Skin epidermis (tissue), 12 donors: Measurements from ENCODE around the gene DHX8.
A peak's percentile ranks its signal among the peaks of the same experiment; 100 is the strongest.

Experiments used
- H3K27ac ChIP-seq, 21 experiments: fragments of 200-600 bp; sonication (generic) in 11 of 21; one replicate each; pipeline ENCODE4 v1.5.0; 2020; ENCODE audit warnings: mild to moderate bottlenecking in 3 of 21, inconsistent platforms in 2 of 21, moderate library complexity in 2 of 21
- H3K4me3 ChIP-seq, 7 experiments: fragments of 200-600 bp; sonication (generic) in 2 of 7; one replicate each; pipeline ENCODE4 v1.5.0; 2020; ENCODE audit warnings: inconsistent platforms in 2 of 7, mild to moderate bottlenecking in 2 of 7, moderate library complexity in 1 of 7

Gene DHX8

DNA sequence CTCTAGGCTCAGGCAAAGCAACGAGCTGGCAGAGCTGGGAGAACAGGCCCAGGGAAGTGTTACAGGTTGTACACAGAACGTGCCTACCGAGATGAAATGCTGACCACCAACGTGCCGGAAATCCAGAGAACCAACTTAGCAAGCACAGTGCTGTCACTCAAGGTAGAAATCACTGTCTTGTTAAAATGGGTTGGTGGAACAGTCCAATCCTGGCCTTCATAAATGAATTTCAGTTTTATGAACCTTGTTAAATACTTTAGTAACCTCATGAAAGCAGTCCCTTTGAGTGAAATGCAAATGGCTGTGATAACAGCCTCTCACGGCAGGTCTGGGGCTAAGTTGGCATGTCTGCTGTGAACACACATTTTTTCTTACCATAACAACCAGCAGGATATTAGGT lies 33.4 kb downstream of the DHX8 start:
- Histone ChIP-seq H3K4me3 (no peak overlapping the region), H3K27ac (peak overlapping the region in 1 of 21 experiments; percentile 57)

DNA sequence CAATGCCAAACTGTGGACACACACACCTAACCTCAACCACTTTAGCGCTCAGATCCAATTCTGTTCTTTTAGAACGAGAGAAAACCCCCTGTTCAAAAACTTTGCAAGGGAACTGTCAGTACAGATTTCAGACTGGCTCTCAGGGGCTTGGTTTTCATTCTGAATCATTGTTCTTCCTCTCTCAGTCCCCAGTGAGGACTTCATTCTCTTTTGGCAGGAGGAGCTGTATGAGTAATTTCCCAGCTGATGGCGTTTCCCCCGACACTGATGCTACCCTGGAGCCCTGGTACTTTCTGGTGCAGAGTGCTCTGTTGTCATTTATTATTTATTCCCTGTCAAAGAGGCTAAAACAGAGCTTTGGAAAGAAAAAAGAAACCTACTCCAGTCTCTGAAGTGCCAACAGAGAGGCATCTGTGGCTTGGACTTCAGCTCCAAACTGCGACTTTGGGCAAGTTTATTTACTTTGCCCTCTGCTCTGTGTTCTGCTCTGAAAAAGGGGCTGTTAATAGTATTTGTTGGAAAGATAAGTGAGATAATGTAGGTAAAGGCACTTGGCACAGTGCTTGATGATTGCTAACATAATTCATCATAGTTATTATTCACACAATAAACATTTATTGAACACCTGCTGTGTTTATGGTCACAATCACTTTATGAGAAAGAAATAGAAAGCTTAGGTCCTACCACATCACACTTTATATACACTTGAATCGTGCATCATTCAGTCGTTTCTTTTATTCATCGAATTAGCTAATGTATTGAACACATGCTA lies 34.0 kb downstream of the DHX8 start:
- H3K27ac ChIP-seq: no peak overlapping the region
- no peak overlapping the region for H3K4me3 ChIP-seq

DNA sequence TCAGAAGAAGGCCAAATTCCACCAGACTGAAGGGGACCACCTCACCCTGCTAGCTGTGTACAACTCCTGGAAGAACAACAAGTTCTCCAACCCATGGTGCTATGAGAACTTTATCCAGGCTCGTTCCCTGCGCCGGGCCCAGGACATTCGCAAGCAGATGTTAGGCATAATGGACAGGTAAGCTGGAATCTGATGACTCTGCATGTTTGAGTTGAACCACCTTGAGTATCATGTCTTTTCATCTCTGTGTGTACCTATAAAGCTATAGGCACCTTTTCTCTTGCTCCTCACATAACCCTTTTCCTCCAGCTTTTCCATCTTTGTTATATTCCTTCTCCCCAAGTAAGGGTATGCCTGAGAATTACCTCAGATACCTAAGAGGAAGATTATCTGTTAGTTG lies 37.6 kb downstream of the DHX8 start:
- H3K4me3 ChIP-seq: no peak overlapping the region
- H3K27ac ChIP-seq: no peak overlapping the region

DNA sequence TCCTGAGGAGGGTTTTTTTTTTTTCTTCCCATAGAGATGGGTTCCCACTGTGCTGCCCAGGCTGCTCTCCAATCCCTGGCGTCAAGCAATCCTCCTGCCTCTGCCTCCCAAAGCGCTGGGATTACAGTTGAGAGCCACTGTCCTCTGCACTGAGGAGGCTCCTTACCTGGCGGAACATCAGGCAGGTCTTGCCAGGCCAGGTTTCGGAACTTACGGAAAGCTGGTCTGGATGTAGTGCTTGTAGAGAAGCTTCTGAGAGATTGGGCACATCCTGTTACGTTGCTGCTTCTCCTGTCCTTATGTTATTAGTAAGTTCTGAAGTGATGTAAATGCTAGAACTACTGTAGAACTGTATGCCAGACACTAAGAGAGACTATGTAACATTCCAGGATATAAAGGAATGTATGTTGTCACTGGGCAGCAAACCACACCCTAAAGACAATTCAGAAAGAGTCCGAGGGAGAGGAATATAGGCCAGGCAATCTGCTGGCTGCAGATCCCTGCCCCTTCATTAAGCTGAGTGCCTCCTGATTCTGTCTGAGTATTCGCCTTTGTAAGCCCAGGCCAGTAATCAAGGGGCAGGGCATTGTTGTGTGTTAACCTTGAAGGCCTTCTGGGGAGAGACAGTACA lies 41.3 kb downstream of the DHX8 start:
- Histone ChIP-seq H3K4me3 (no peak overlapping the region), H3K27ac (no peak overlapping the region)

DNA sequence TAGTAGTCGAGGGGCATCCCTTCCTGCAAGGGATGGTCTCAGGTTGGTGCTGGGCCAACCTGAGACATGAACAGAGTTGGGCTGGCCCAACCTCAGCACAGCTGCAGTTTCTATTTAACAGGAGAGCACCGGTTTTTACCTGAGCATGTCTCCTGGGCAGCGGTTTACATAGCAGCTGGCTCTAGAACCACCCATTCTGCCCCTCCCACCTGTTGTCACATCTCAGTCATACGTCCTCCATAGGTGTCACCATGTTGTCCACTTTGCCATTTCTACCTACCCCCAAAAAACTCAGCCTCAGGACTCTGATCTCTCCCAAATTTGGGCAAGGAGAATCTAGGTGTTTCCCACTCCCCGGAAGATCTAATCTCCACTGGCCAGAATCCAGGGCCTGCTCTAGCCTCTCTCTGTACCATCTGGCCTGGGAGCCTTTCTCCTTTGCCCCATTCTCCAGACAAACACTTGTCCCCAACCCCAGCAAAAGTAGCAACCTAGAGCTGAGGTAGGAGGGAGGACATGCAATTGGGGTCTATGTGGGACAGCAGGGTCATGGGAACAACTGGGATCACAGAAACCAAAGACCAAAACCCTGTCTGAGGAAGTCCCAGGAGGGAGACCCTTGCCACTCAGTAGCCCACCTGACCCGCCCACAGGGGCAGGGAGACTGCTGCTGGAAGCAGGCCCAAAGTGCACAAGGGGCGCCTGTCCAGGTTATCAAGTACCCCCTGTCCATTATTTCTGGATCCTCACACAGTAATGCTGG lies 43.3 kb downstream of the DHX8 start:
- peak overlapping the region in 1 of 21 experiments; percentile 11 for H3K27ac ChIP-seq
- H3K4me3 ChIP-seq: no peak overlapping the region

DNA sequence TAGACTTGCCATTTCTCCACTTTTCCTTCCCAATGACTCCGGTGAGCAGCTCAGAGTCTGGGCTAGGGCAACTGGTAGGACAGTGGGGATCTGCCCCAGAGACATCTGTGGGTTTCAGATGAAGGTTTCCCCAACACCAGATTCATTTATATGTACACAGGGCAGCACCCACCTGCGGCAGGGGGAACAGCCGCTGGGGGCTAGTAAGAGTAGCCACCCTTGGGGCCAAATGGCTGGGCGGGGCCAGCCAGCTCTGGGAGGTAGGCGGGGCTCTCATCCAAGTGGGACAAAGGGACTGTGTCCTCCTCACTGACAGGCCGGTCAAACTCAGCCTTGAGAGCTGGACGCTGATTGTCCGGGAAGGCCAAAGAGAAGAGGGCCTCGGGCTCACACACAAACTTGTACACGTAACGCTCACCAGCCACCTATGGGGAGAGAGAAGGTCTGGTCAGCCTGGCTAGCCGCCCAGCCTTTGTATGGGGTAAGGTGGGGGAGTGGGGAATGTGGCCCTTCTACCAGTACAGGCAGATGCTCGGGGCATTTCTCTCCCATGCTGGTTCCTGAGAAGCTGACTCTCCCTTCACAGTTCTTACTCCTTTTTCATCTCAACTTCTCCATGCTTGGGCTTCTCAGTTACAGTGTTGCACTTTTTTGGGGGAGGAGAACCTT lies 44.7 kb downstream of the DHX8 start:
- peak overlapping the region in 1 of 21 experiments; percentile 6 for H3K27ac ChIP-seq
- no peak overlapping the region for H3K4me3 ChIP-seq

DNA sequence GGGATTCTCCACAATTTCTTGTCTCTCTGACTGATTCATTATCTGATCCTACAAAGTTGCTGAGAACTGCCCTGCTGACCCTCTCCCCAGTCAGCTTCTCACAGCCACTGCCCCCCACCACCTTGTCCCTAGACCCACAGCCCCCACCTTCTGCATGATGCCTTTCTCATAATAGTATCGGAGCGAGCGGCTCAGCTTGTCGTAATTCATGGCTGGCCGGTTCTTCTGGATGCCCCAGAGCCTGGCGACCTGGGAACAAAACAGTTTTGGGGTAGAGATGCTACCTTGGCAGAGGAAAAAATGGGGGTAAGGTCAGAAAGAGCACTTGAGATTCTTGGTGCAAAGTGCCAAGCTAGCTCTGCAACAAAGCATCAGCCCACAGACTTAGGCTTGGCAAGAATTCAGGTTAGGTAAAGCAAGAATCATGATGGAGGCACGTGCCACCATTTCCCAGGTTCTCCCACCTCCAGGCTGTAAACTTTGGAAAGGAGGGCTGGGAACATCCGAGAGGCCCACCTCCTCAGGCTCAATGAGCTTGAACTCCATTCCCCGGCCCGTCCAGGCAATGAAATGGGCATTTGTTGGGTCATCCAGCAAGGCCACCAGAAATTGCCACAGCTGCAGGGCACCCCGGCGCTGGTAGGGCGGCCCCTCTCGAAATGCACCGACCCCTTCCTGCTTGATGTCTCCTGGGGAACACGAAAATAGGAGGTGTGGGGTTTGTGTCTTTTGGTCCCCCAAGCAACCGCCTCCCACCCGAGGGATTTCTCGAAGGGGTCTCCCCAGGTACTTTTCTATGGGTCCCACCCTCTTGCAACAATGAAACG lies 45.4 kb downstream of the DHX8 start:
- H3K4me3 ChIP-seq: no peak overlapping the region
- H3K27ac ChIP-seq: no peak overlapping the region

DNA sequence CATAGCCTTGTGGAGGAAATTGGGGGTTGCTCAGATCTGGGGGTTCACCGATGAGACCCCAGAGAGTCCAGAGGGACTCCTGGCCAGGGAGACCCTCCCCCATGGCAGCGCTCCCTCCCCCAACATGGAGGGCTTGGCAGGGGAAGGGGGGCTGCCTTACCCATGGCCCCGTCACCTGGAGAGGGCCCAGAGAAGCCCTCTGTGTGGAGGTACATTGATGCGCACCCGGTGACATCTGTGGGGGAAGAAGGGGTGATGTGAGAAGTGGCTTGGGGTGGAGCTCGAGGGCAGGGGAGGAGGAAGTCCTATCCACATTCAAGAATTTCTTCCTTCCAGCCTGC lies 46.1 kb downstream of the DHX8 start:
- Histone ChIP-seq H3K27ac (peak overlapping the region in 6 of 21 experiments; percentile 0 to 47 (median 35)), H3K4me3 (no peak overlapping the region)

DNA sequence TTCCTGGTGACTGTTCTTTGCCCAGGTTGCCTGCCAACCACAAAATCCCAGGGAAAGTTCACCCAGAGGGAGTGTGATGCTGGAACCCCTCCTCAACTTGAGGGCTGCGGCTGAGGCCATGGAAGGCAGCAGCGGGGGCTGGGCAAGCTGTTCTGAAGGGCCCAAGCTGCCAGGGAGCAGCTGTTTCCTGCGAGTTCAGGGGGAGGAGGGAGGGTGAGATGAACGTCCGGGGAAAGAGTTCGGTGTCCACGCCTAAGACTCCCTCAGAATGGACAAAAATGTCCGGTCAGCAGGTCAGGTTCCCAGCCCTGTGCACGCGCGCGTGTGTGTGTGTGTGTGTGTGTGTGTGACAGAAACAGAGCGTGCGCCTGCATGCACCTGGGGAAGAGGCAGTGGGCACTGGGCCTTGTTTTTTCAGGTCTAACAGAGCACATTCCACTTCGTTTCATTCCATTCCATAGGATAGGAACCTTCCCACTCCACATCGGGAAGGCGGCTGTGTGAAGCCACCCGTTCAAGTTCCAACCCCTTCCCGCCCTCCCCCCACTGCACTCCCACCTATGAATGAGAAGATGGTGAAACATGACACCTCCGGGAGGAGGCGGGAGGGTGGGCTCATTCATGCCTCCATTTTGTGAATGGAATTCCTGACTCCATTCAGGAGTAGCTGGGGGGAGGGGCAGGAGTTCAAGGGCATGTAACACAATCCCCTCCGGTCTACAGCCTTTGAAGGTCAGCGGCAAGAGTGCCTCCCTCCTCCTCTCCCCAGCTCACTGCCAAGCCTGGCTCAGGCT lies 46.7 kb downstream of the DHX8 start:
- peak overlapping the region in 10 of 21 experiments; percentile 0 to 58 (median 22) for H3K27ac ChIP-seq
- H3K4me3 ChIP-seq: no peak overlapping the region

DNA sequence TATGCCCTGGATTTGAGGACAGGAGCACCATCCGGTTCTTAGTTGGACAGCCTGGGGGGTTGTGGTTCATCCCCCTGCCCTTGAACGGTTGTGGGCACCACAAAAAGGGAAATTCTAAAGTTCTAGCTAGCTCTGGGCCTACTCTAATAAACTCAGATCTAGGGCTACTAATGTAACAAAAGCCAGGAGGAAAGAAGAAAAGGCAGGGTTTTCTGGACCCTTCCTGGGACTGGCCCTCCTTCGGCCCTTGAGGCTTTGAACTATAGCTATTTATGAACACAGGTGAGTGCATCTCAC lies 47.3 kb downstream of the DHX8 start:
- Histone ChIP-seq H3K4me3 (no peak overlapping the region), H3K27ac (peak overlapping the region in 5 of 21 experiments; percentile 12 to 58 (median 13))

DNA sequence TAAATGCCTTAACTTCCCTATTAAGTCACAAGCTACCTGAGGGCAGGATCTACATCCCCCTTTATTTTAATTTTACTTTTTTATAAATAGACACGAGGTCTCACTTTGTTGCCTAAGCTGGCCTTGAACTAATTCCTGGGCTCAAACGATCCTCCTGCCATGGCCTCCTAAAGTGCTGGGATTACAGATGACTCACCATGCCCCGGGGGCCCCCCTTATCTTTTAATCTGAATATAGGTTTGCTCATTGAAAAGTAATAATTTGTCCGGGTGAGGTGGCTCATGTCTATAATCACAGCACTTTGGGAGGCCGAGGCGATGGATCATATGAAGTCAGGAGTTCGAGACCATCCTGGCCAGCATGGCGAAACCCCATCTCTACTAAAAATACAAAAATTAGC lies 48.2 kb downstream of the DHX8 start:
- Histone ChIP-seq H3K4me3 (no peak overlapping the region), H3K27ac (no peak overlapping the region)

DNA sequence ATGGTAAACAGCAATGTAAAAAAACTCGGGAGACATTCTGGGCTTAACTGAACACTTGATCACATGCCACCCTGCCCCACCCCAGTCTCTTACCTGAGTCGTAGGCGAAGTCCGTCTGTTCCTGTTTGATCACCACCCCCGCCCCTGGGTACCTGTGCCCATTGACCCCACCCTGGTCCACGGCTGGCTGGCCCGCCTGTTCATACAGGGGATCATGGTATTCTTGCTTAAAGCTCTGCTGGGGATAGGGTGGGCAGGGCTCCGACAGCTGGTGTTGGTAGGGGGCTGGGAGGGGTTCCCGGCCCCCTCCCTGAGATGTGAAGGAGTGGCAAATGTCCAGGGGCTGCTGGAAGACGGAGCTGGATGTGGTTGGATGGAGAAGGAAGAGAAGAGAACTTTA lies 48.8 kb downstream of the DHX8 start:
- no peak overlapping the region for H3K27ac ChIP-seq
- H3K4me3 ChIP-seq: no peak overlapping the region

DNA sequence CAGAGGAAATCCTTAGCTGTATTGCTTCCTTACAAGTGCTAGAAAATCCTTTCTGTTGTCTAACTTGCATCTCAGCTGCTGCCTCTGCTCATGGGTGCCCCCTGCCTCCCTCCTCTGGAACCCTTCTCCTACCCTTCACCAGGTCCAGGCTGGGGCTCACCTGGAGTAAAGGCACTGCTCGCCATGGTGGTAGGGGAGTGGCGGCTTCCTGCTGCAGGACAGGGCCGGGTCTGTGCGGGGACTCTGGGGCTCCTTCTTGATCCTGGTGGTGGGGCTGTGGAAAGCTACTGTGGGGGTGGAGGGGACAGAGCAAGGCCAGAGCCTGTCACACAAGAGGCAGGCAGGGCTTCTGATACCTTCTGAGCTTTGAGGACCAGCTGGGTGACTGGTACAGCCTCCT lies 49.9 kb downstream of the DHX8 start:
- Histone ChIP-seq H3K4me3 (no peak overlapping the region), H3K27ac (peak overlapping the region in 1 of 21 experiments; percentile 41)

DNA sequence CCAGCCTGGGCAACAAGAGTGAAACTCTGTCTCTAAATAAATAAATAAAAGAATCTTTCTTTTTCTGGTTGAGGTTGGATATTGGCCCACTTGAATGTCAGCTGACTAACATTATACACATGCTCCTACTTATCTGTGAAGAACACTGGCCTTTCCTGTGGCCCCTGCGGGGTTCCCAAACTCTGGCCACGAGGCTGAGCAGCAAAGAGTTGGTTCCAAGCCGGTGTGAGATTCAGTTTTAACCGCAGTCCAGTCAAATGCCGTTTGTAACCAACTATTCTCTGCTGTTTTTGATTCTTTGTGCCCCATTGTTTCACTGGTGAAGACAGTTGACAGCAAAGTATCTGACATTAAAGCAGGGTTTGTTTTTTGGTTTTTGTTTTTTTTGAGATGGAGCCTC lies 51.1 kb downstream of the DHX8 start:
- H3K4me3 ChIP-seq: no peak overlapping the region
- no peak overlapping the region for H3K27ac ChIP-seq

DNA sequence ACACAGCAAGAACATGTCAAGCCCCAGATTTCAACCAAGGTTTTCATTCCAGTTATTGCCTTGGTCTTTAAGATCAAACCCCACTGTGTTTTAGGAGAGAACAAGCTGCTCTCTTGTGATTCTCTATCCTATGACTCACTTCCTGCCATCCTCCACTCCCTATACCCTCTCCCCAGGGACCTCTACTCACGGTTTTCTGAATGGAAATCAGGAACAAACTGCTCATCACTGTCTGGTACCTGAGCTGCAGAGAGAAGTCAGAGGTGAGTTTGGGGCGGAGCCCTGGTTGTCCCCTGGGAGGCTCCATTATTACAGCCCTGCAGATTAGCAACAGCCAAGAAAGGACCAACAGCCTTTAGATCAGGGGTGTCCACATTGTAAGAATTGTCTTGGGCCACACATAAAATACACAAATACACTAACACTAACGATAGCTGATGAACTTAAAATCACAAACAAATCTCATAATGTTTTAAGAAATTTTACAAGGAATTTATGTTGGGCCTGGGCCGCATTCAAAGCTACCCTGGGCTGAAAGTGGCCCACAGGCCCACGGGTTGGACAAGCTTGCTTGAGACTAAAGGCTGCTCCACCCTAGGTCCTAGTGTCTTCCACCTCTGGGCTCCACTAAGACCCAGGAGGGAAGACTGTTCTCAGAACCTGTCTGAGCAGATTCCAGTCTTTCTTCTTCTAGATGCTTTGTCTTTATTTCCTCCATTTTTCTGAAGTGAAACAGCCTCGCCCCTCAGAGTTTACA lies 52.6 kb downstream of the DHX8 start:
- H3K4me3 ChIP-seq: no peak overlapping the region
- peak overlapping the region in 1 of 21 experiments; percentile 36 for H3K27ac ChIP-seq

DNA sequence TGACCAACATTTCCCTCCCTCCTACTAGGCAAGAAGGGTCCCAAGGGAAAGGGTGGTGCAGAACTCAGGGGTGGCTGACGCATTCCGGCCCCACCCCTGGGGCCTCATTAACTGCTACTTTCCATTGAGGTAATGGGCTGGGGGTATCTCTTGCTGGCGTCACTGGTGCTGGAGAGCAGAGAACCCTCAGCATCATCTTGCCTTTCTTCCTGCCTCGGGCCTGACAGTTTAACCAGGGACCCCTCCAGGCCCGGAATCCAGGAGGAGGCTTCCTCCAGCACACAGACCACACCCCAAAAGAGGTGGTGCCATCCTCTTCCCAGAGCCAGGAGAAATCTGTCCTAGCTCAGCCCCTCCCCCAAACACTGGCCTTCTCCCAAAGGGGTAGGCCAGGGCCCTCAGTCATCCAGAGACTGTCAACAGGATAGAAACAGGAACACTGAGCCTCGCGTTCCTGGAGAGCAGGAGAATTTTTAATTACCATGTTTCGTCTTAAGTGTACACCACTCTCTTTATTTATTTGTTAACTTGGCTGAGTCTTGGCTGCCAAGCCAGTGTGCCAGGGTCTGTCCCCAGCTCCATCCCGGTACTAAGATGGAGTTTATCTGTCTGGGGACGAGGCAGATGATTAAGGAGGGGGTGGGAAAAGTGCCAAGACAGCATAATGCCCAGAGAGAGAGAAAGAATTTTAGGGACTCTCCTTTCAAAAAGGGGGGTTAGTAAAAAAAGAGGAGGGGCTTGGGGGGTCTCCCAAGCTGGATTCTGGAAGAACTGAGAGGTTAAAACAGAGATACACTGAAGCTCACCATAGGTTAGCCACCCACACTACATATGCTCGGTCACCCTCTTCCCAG lies 57.3 kb downstream of the DHX8 start:
- no peak overlapping the region for H3K27ac ChIP-seq
- H3K4me3 ChIP-seq: no peak overlapping the region

DNA sequence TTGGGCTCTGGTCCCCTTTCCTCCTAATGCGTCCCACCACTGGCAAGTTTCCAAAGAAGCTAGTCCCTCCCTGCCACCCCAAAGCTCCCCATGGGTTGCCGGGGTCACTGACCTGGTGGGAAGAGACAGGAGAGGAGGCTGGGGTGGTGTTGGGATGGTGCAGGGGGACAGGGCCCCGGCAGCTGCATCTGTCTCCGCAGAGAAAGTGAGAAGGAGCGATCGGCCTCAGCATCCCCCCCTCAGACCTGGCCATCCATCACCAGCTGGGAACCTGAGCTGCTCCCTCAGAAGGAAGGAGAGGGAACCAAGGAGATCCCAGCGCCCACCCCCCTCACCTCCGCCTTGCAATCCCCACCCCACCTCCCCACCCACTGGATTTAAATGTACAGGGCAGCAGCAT lies 59.1 kb downstream of the DHX8 start:
- Histone ChIP-seq H3K27ac (no peak overlapping the region), H3K4me3 (no peak overlapping the region)
